HEK293 (cell line): ENCODE results near the gene CRACDL.

Experiments used
- BCL6B ChIP-seq: fragments of 450-650 bp; formaldehyde crosslinking; IDR thresholded peaks from 2 replicates; pipeline ENCODE4 v1.5.1; 2017; ENCODE audit warnings: missing biosample characterization, missing genetic modification characterization
- CTCF ChIP-seq: fragments of 450-650 bp; formaldehyde crosslinking; IDR thresholded peaks from 2 replicates; pipeline ENCODE4 v1.5.1; 2016; ENCODE audit warnings: missing biosample characterization, missing genetic modification characterization
- ELK4 ChIP-seq: IDR thresholded peaks from 2 replicates; pipeline ENCODE4 v1.6.1; 2011; ENCODE audit warnings: mild to moderate bottlenecking, low read depth, low read length, borderline replicate concordance
- REPIN1 ChIP-seq: fragments of 450-650 bp; formaldehyde crosslinking; IDR thresholded peaks from 2 replicates; pipeline ENCODE4 v1.5.1; 2017; ENCODE audit warnings: missing biosample characterization, missing genetic modification characterization, low read depth
- TRIM28 ChIP-seq: IDR thresholded peaks from 2 replicates; pipeline ENCODE4 v1.6.1; 2011; ENCODE audit warnings: low read length, control low read depth, borderline replicate concordance
- ZBTB21 ChIP-seq: fragments of 450-650 bp; formaldehyde crosslinking; IDR thresholded peaks from 2 replicates; pipeline ENCODE4 v1.5.1; 2017; ENCODE audit warnings: missing biosample characterization, missing genetic modification characterization
- ZBTB49 ChIP-seq: fragments of 450-650 bp; formaldehyde crosslinking; IDR thresholded peaks from 2 replicates; pipeline ENCODE4 v1.5.1; 2016; ENCODE audit warnings: missing biosample characterization, missing genetic modification characterization, low read depth
- ZBTB8A ChIP-seq: fragments of 450-650 bp; formaldehyde crosslinking; IDR thresholded peaks from 2 replicates; pipeline ENCODE4 v1.5.1; 2016; ENCODE audit warnings: missing biosample characterization, missing genetic modification characterization
- ZNF138 ChIP-seq: fragments of 450-650 bp; formaldehyde crosslinking; IDR thresholded peaks from 2 replicates; pipeline ENCODE4 v1.5.1; 2016; ENCODE audit warnings: missing biosample characterization, missing genetic modification characterization, borderline replicate concordance
- ZNF24 ChIP-seq: fragments of 450-650 bp; formaldehyde crosslinking; IDR thresholded peaks from 2 replicates; pipeline ENCODE4 v1.5.1; 2016; ENCODE audit warnings: missing biosample characterization, missing genetic modification characterization
- ZNF274 ChIP-seq, 2 experiments: fragments of 200-500 bp in 1 of 2; fragments of 450-650 bp in 1 of 2; sonication (Bioruptor generic) in 1 of 2; formaldehyde crosslinking in 1 of 2; IDR thresholded peaks; 2 replicates each; pipeline versions ENCODE4 v1.5.1 to v1.6.1; 2014 to 2016; ENCODE audit warnings: borderline replicate concordance in 1 of 2, inconsistent platforms in 1 of 2, low read length in 1 of 2, missing biosample characterization in 1 of 2, missing genetic modification characterization in 1 of 2
- ZNF544 ChIP-seq: fragments of 450-650 bp; formaldehyde crosslinking; IDR thresholded peaks from 2 replicates; pipeline ENCODE4 v1.5.0; 2017; ENCODE audit warnings: missing biosample characterization, missing genetic modification characterization
- ZNF645 ChIP-seq: fragments of 450-650 bp; formaldehyde crosslinking; IDR thresholded peaks from 2 replicates; pipeline ENCODE4; 2016; ENCODE audit warnings: missing biosample characterization, missing genetic modification characterization
- ZNF654 ChIP-seq: fragments of 450-650 bp; formaldehyde crosslinking; IDR thresholded peaks from 2 replicates; pipeline ENCODE4 v1.5.1; 2016; ENCODE audit warnings: low read depth, missing biosample characterization, missing genetic modification characterization

- TF ChIP-seq CTCF (tag by site-specific recombination), result no peak
- no peak for TF ChIP-seq REPIN1
- TF ChIP-seq ZBTB49 (tag by site-specific recombination), result no peak
- no peak for TF ChIP-seq ZNF138 (tag by site-specific recombination)
- no peak for TF ChIP-seq ZNF645
- TF ChIP-seq ZNF654 (tag by site-specific recombination), result no peak
- TF ChIP-seq TRIM28, result no peak
- TF ChIP-seq ZNF274 (IDR thresholded peaks at IDR 0.05; ENCODE audit: low read length), result no peak
- TF ChIP-seq ZNF274 (tag by site-specific recombination; IDR thresholded peaks at IDR 0.05; ENCODE audit: borderline replicate concordance), result no peak
- no peak for TF ChIP-seq BCL6B (tag by site-specific recombination)
- no peak for TF ChIP-seq ELK4
- no peak for TF ChIP-seq ZBTB8A
- no peak for TF ChIP-seq ZBTB21 (tag by site-specific recombination)
- no peak for TF ChIP-seq ZNF24 (tag by site-specific recombination)
- no peak for TF ChIP-seq ZNF544 (tag by site-specific recombination)
Measured at GRCh38 chr2:98893911-98894321, 42.1 kb downstream of the CRACDL start.
